IPS DF 6.9 (cell line): Measurements from ENCODE around the gene MTHFSD.

Source experiments
- DNase-seq: peaks from one replicate; pipeline ENCODE4 v3.0.0-alpha.2; 2013; ENCODE audit warnings: low read depth, low spot score
- H3K27ac ChIP-seq: one replicate; pipeline ENCODE4 v1.5.1; 2013; ENCODE audit warnings: low read length, control low read depth
- H3K27me3 ChIP-seq: 2 replicates; pipeline ENCODE4 v1.6.1; 2013; ENCODE audit warnings: mild to moderate bottlenecking, low read length; ENCODE audit not compliant: control insufficient read depth, insufficient read depth
- H3K36me3 ChIP-seq: 2 replicates; pipeline ENCODE4 v1.6.1; 2013; ENCODE audit warnings: low read length; ENCODE audit not compliant: control insufficient read depth, insufficient read depth
- H3K4me1 ChIP-seq: 2 replicates; pipeline ENCODE4 v1.6.1; 2013; ENCODE audit warnings: low read length; ENCODE audit not compliant: control insufficient read depth, insufficient read depth
- H3K4me3 ChIP-seq: 2 replicates; pipeline ENCODE4 v1.5.1; 2013; ENCODE audit warnings: mild to moderate bottlenecking, low read length
- H3K9me3 ChIP-seq: 2 replicates; pipeline ENCODE4 v1.6.1; 2013; ENCODE audit warnings: low read length, inconsistent platforms; ENCODE audit not compliant: control insufficient read depth, insufficient read depth
- WGBS: extraction: QIAGEN DNeasy Blood & Tissue Kit; methylation state at CpG from one replicate; pipeline ENCODE4 v1.1.7; 2013; ENCODE audit warnings: mixed read lengths, missing lambda C conversion rate; ENCODE audit not compliant: insufficient read length, insufficient coverage; 5-methylcytosine and 5-hydroxymethylcytosine counted together

Gene MTHFSD

GRCh38 chr16:86574646-86575045 is 19.6 kb upstream of the MTHFSD start:
- peaks cover 86% of the 10 kb centered on the region for H3K27me3 ChIP-seq
- H3K27ac ChIP-seq = no peak overlapping the region
- no peaks in the 10 kb centered on the region for H3K36me3 ChIP-seq
- no peak overlapping the region for H3K4me3 ChIP-seq
- H3K9me3 ChIP-seq = no peaks in the 10 kb centered on the region
- peaks cover 10% of the 10 kb centered on the region for H3K4me1 ChIP-seq
- no CpG with 5 or more reads among the region's 4 CpGs for WGBS
- DNase-seq = no peak

GRCh38 chr16:86573646-86574508 is 18.8 kb upstream of the MTHFSD start:
- no peak overlapping the region for H3K27ac ChIP-seq
- H3K4me1 ChIP-seq = peaks cover 10% of the 10 kb centered on the region
- no peak overlapping the region for H3K4me3 ChIP-seq
- H3K27me3 ChIP-seq = peaks cover 85% of the 10 kb centered on the region
- H3K9me3 ChIP-seq = no peaks in the 10 kb centered on the region
- H3K36me3 ChIP-seq = no peaks in the 10 kb centered on the region
- DNase-seq = no peak
- WGBS = no CpG with 5 or more reads among the region's 13 CpGs

GRCh38 chr16:86573215-86573614 is 18.2 kb upstream of the MTHFSD start:
- WGBS = no CpG with 5 or more reads among the region's 8 CpGs
- no peak overlapping the region for H3K4me3 ChIP-seq
- no peak for DNase-seq
- H3K9me3 ChIP-seq = no peaks in the 10 kb centered on the region
- H3K36me3 ChIP-seq = no peaks in the 10 kb centered on the region
- H3K27me3 ChIP-seq = peaks cover 85% of the 10 kb centered on the region
- no peak overlapping the region for H3K27ac ChIP-seq
- peaks cover 7% of the 10 kb centered on the region; the same call in 1 of the 2 replicates for H3K4me1 ChIP-seq

- no peak overlapping the region for H3K4me3 ChIP-seq
- no peak overlapping the region for H3K27ac ChIP-seq
Measured at GRCh38 chr16:86572606-86573005, 17.6 kb upstream of the MTHFSD start.

GRCh38 chr16:86572041-86572521 is 17.0 kb upstream of the MTHFSD start:
- H3K36me3 ChIP-seq = no peaks in the 10 kb centered on the region
- no peak for DNase-seq
- no peaks in the 10 kb centered on the region for H3K9me3 ChIP-seq
- H3K4me3 ChIP-seq = no peak overlapping the region
- H3K27ac ChIP-seq = no peak overlapping the region
- no CpG with 5 or more reads among the region's 12 CpGs for WGBS
- H3K4me1 ChIP-seq = peaks cover 7% of the 10 kb centered on the region; the same call in 1 of the 2 replicates
- peaks cover 83% of the 10 kb centered on the region for H3K27me3 ChIP-seq

More at GRCh38 chr16:86572606-86573005, 17.6 kb upstream of the MTHFSD start:
- Histone ChIP-seq H3K4me1 (peaks cover 7% of the 10 kb centered on the region; the same call in 1 of the 2 replicates), H3K27me3 (peaks cover 84% of the 10 kb centered on the region), H3K9me3 (no peaks in the 10 kb centered on the region), H3K36me3 (no peaks in the 10 kb centered on the region)
- no CpG with 5 or more reads among the region's 8 CpGs for WGBS
- no peak for DNase-seq

- Histone ChIP-seq H3K36me3 (no peaks in the 10 kb centered on the region), H3K27me3 (peaks cover 80% of the 10 kb centered on the region)
- WGBS = no CpG with 5 or more reads among the region's 10 CpGs
Measured at GRCh38 chr16:86571530-86571915, 16.5 kb upstream of the MTHFSD start.

GRCh38 chr16:86570558-86571529 is 15.8 kb upstream of the MTHFSD start:
- Histone ChIP-seq H3K27me3 (peaks cover 84% of the 10 kb centered on the region), H3K9me3 (no peaks in the 10 kb centered on the region), H3K36me3 (no peaks in the 10 kb centered on the region), H3K4me3 (no peak overlapping the region), H3K4me1 (peaks cover 10% of the 10 kb centered on the region), H3K27ac (no peak overlapping the region)
- no peak for DNase-seq
- no CpG with 5 or more reads among the region's 28 CpGs for WGBS

More at GRCh38 chr16:86571530-86571915, 16.5 kb upstream of the MTHFSD start:
- no peaks in the 10 kb centered on the region for H3K9me3 ChIP-seq
- H3K4me1 ChIP-seq = peaks cover 7% of the 10 kb centered on the region; the same call in 1 of the 2 replicates
- DNase-seq = no peak
- no peak overlapping the region for H3K4me3 ChIP-seq
- H3K27ac ChIP-seq = no peak overlapping the region

GRCh38 chr16:86569701-86570447 is 14.8 kb upstream of the MTHFSD start:
- Histone ChIP-seq H3K4me1 (peaks cover 8% of the 10 kb centered on the region), H3K9me3 (no peaks in the 10 kb centered on the region), H3K27ac (no peak overlapping the region), H3K4me3 (no peak overlapping the region), H3K36me3 (no peaks in the 10 kb centered on the region), H3K27me3 (peaks cover 87% of the 10 kb centered on the region)
- 100% methylated on average over 1 of the region's 13 CpGs for WGBS
- no peak for DNase-seq

GRCh38 chr16:86568677-86569623 is 13.9 kb upstream of the MTHFSD start:
- Histone ChIP-seq H3K4me3 (no peak overlapping the region; the same call in 1 of the 2 replicates), H3K9me3 (no peaks in the 10 kb centered on the region), H3K27me3 (peaks cover 87% of the 10 kb centered on the region), H3K4me1 (peaks cover 8% of the 10 kb centered on the region), H3K36me3 (no peaks in the 10 kb centered on the region), H3K27ac (no peak overlapping the region)
- no CpG with 5 or more reads among the region's 33 CpGs for WGBS
- no peak for DNase-seq
